Parathyroid adenoma (tissue), 2 donors: ENCODE measurements around the gene CFB.

Experiments used
- H2AFZ ChIP-seq: fragments of 300-600 bp; sonication (generic); one replicate; pipeline ENCODE4 v1.7.0; 2017; ENCODE audit warnings: antibody characterized with exemption, mild to moderate bottlenecking
- H3K27ac ChIP-seq: fragments of 300-600 bp; sonication (generic); one replicate; pipeline ENCODE4 v1.7.0; 2017
- H3K27me3 ChIP-seq: fragments of 300-600 bp; sonication (generic); one replicate; pipeline ENCODE4 v1.7.0; 2017; ENCODE audit warnings: low read length; ENCODE audit not compliant: control insufficient read depth, insufficient read depth
- H3K36me3 ChIP-seq: fragments of 300-600 bp; sonication (generic); one replicate; pipeline ENCODE4 v1.7.0; 2017; ENCODE audit warnings: low read length; ENCODE audit not compliant: control insufficient read depth, insufficient read depth
- H3K4me1 ChIP-seq: fragments of 300-600 bp; sonication (generic); one replicate; pipeline ENCODE4 v1.7.0; 2017; ENCODE audit warnings: control low read depth
- H3K4me2 ChIP-seq: fragments of 300-600 bp; sonication (generic); one replicate; pipeline ENCODE4 v1.7.0; 2017; ENCODE audit warnings: low read length
- H3K4me3 ChIP-seq: fragments of 300-600 bp; sonication (generic); one replicate; pipeline ENCODE4 v1.7.0; 2017; ENCODE audit warnings: low read depth, low read length
- H3K79me2 ChIP-seq: fragments of 300-600 bp; sonication (generic); one replicate; pipeline ENCODE4 v1.7.0; 2017; ENCODE audit warnings: control low read depth
- H3K9ac ChIP-seq: fragments of 300-600 bp; sonication (generic); one replicate; pipeline ENCODE4 v1.7.0; 2017; ENCODE audit warnings: mild to moderate bottlenecking
- H3K9me3 ChIP-seq: fragments of 300-600 bp; sonication (generic); one replicate; pipeline ENCODE4 v1.7.0; 2017; ENCODE audit warnings: low read length; ENCODE audit not compliant: control insufficient read depth
- TF ChIP-seq, protein P1 (sequence below): fragments of 300-600 bp; sonication (generic); IDR thresholded peaks from one replicate; pipeline ENCODE4 v1.7.0; 2017; ENCODE audit warnings: antibody characterized with exemption, mild to moderate bottlenecking
- donor health status: primary hyperparathyroidism.

CFB gene

DNA sequence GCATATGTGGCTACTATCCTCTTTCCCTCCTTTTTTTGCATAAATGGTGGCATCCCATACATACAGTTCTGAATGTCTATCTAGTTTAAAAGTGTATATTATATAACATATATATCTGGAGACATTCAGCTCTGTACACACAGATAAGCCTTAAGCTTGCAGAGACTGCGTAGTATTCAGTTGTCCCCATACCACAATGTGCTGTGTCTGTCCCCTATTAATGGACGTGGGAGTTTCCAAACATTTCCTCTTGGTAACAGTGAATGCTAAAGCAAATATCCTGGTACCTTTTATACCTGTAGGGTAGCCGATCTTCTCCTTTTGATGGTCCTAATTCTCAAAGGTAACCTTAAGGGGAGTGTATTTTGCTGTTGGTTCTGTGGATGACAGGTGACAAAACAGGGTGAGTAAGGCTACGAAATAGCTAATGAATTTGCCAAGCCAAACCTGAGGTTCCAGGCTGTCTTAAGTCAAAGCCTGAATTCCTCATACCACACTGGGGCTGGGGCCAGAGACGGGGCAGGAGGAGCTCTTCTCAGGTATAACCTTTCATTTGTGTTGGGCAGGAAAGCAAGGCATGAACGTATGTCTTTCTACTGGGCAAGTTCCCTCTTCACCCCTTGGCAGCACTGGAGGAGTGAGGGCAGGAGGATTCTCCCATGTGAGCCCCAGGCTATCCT, 26.1 kb upstream of the CFB start:
- Histone ChIP-seq H3K79me2 (no peaks in the 10 kb centered on the region), H3K27ac (no peak overlapping the region), H3K36me3 (no peaks in the 10 kb centered on the region), H3K4me1 (no peaks in the 10 kb centered on the region), H3K9me3 (no peaks in the 10 kb centered on the region), H2AFZ (no peak overlapping the region), H3K4me2 (no peak overlapping the region), H3K9ac (no peak overlapping the region), H3K4me3 (no peak overlapping the region), H3K27me3 (no peaks in the 10 kb centered on the region)
- TF ChIP-seq, protein P1, sequence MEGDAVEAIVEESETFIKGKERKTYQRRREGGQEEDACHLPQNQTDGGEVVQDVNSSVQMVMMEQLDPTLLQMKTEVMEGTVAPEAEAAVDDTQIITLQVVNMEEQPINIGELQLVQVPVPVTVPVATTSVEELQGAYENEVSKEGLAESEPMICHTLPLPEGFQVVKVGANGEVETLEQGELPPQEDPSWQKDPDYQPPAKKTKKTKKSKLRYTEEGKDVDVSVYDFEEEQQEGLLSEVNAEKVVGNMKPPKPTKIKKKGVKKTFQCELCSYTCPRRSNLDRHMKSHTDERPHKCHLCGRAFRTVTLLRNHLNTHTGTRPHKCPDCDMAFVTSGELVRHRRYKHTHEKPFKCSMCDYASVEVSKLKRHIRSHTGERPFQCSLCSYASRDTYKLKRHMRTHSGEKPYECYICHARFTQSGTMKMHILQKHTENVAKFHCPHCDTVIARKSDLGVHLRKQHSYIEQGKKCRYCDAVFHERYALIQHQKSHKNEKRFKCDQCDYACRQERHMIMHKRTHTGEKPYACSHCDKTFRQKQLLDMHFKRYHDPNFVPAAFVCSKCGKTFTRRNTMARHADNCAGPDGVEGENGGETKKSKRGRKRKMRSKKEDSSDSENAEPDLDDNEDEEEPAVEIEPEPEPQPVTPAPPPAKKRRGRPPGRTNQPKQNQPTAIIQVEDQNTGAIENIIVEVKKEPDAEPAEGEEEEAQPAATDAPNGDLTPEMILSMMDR: no peak

DNA sequence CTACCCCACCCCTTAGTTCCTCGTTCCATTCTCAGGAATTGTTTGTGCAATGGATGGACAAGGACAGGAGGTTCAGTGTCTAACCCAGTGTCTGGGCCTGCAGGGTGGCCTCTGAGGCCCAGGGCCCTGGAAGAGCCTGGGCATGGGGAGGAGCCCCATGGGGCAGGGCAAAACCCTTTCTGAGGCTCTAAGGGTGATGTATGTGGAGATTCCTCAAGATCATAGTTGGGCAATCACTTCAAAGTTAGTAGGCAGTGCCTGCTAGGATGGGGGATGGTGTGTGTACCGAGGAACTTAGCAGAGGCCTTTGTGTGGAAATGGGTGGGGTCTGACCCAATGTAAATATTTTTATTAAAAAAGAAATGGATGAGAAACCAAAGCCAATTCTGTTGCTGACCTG, 25.1 kb upstream of the CFB start:
- TF ChIP-seq, protein P1: no peak
- Histone ChIP-seq H3K4me3 (no peak overlapping the region), H2AFZ (no peak overlapping the region), H3K79me2 (no peaks in the 10 kb centered on the region), H3K27ac (no peak overlapping the region), H3K9me3 (no peaks in the 10 kb centered on the region), H3K4me1 (no peaks in the 10 kb centered on the region), H3K27me3 (no peaks in the 10 kb centered on the region), H3K4me2 (no peak overlapping the region), H3K9ac (no peak overlapping the region), H3K36me3 (no peaks in the 10 kb centered on the region)

DNA sequence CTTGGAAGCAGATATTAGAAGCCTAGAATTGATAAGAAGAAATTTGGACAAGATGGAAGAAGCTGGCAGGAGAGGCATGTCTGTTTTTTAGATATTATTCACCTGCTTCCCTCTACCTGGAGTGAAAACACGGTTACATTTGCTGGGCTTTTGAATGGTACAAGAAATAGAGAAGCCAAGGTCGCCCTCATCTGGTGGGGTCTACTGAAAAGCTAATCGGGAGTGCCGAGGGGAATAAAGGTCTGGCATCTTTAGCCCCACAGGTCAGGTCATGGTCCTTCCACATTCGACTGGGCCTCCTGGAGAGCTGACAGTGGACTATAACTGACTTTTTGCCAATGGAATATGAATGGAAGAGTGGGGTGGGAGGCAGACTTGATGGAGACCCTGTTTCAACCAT, 23.0 kb upstream of the CFB start:
- Histone ChIP-seq H3K27ac (no peak overlapping the region), H3K36me3 (no peaks in the 10 kb centered on the region), H3K9ac (no peak overlapping the region), H3K4me1 (no peaks in the 10 kb centered on the region), H3K4me2 (no peak overlapping the region), H3K9me3 (no peaks in the 10 kb centered on the region), H3K27me3 (no peaks in the 10 kb centered on the region), H2AFZ (peak overlapping the region; percentile 59), H3K79me2 (no peaks in the 10 kb centered on the region), H3K4me3 (no peak overlapping the region)
- TF ChIP-seq, protein P1: peak; percentile 19

DNA sequence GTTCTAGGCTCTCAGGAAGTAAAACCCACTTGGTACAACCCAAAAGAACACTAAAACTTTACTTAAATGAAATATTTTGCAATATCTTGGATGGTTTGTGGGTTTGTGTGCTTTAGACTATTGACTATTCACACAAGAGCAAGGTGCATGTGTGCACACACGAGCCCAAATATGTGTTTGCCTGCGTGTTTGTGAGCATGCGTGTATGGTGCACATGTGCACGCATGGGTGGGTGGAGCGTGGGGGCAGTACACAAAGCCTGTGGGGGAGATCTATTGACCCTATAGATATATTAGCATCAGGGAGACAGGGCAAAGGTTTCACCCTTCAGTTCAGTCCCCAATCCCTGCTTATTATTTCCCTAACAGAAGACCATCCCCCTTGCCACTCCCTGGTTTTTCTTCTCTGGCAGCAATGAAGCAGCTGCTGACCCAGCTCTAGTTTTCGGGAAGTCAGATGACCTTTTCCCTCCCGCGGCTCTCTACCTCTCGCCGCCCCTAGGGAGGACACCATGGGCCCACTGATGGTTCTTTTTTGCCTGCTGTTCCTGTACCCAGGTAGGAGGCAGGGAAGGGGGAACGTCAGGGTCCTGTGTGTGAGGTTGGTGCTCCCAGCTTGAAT, 18.5 kb upstream of the CFB start, which contains the start of gene C2:
Gene C2 (plus strand): TSS at position 476 of the 621 bp plus-strand sequence. CDS start 36 bp downstream, at position 512.
- TF ChIP-seq, protein P1: no peak
- Histone ChIP-seq H3K79me2 (no peaks in the 10 kb centered on the region), H3K36me3 (no peaks in the 10 kb centered on the region), H3K9me3 (no peaks in the 10 kb centered on the region), H3K4me2 (no peak within 1 kb of the TSS), H3K4me3 (no peak within 1 kb of the TSS), H3K27me3 (no peaks in the 10 kb centered on the region), H3K27ac (no peak within 1 kb of the TSS), H3K4me1 (no peaks in the 10 kb centered on the region), H3K9ac (no peak within 1 kb of the TSS), H2AFZ (peak within 1 kb of the TSS; percentile 50)
